Fibroblast of lung (primary cell): ENCODE measurements around the gene DHX35. TPM values are rescaled to one million over a fixed set of nuclear protein-coding genes. Genes with fewer than 3 reads are reported as not detected.

Experiments used
- DNase-seq, 2 donors: peaks; one replicate each; pipeline versions ENCODE4 v3.0.0 to v3.0.0-alpha.2; 2010; ENCODE audit warnings: low read depth in 2 of 2
- H2AFZ ChIP-seq: 2 replicates; pipeline ENCODE4 v1.5.1; 2012; ENCODE audit warnings: low read length, control low read depth, inconsistent platforms
- H3K27ac ChIP-seq: 2 replicates; pipeline ENCODE4 v1.5.1; 2011; ENCODE audit warnings: low read length, control low read depth; ENCODE audit not compliant: insufficient read depth
- H3K27me3 ChIP-seq: 2 replicates; pipeline ENCODE4 v1.5.1; 2011; ENCODE audit warnings: mild to moderate bottlenecking, low read length; ENCODE audit not compliant: control insufficient read depth, insufficient read depth
- H3K36me3 ChIP-seq: 2 replicates; pipeline ENCODE4 v1.5.1; 2011; ENCODE audit warnings: low read length; ENCODE audit not compliant: control insufficient read depth, insufficient read depth
- H3K4me1 ChIP-seq: 2 replicates; pipeline ENCODE4 v1.5.1; 2011; ENCODE audit warnings: low read length; ENCODE audit not compliant: control insufficient read depth, insufficient read depth; ENCODE audit errors: extremely low read depth
- H3K4me2 ChIP-seq: 2 replicates; pipeline ENCODE4 v1.5.1; 2011; ENCODE audit warnings: low read length, control low read depth; ENCODE audit not compliant: insufficient read depth; ENCODE audit errors: extremely low read depth
- H3K4me3 ChIP-seq, 4 experiments: fragments of 200-600 bp in 1 of 4; sonication (generic) in 1 of 4; replicated peaks in 1 of 4; 2 replicates each; pipeline ENCODE4 v1.5.1; 2011 to 2016; ENCODE audit warnings: low read length in 4 of 4, low read depth in 3 of 4, mild to moderate bottlenecking in 3 of 4, control low read depth in 2 of 4, inconsistent platforms in 1 of 4, mixed read lengths in 1 of 4; ENCODE audit not compliant: insufficient read depth in 1 of 4; ENCODE audit errors: control extremely low read depth in 1 of 4
- H3K79me2 ChIP-seq: 2 replicates; pipeline ENCODE4 v1.5.1; 2012; ENCODE audit warnings: mild to moderate bottlenecking, low read length, inconsistent platforms; ENCODE audit not compliant: control insufficient read depth, insufficient read depth
- H3K9ac ChIP-seq: 2 replicates; pipeline ENCODE4 v1.5.1; 2011; ENCODE audit warnings: mild to moderate bottlenecking, low read length, control low read depth; ENCODE audit not compliant: insufficient read depth
- H3K9me3 ChIP-seq: 2 replicates; pipeline ENCODE4 v1.5.1; 2012; ENCODE audit warnings: low read depth, low read length; ENCODE audit not compliant: control insufficient read depth, insufficient read depth
- H4K20me1 ChIP-seq: 2 replicates; pipeline ENCODE4 v1.5.1; 2011; ENCODE audit warnings: low read length; ENCODE audit not compliant: control insufficient read depth, insufficient read depth; ENCODE audit errors: extremely low read depth
- CTCF ChIP-seq, 2 donors: IDR thresholded peaks in 1 of 2; conservative IDR thresholded peaks in 1 of 2; 1 replicate in 1 of 2; 2 replicates in 1 of 2; pipeline ENCODE4 v1.5.1; 2011 to 2012; ENCODE audit warnings: low read length in 2 of 2, control low read depth in 1 of 2, inconsistent platforms in 1 of 2, low read depth in 1 of 2, mild to moderate bottlenecking in 1 of 2
- EZH2 ChIP-seq: IDR thresholded peaks from 2 replicates; pipeline ENCODE4 v1.5.1; 2012; ENCODE audit warnings: low read length, control low read depth, mild to moderate bottlenecking; ENCODE audit errors: missing control alignments
- polyA plus RNA-seq, 2 donors: library from polyadenylated mRNA; depleted of rRNA in 1 of 2; stranded (reverse) in 1 of 2; unstranded in 1 of 2; fragments of >200 nt; gene quantifications; 2 replicates each; pipeline ENCODE4 v1.2.1, GENCODE V29; 2011 to 2012; ENCODE audit warnings: missing spikeins in 1 of 2
- total RNA-seq: library from RNA; depleted of rRNA; stranded (reverse); fragments of >200 nt; gene quantifications from 2 replicates; pipeline ENCODE4 v1.2.1, GENCODE V29; 2014

DHX35 gene
- total and polyA plus RNA-seq, 2 donors (not counting 1 experiment from before 2014, with no cell fraction given) = 11.4 to 12.1 TPM

- Histone ChIP-seq H3K79me2 (no peaks in the 10 kb centered on the region), H3K4me1 (no peaks in the 10 kb centered on the region), H3K36me3 (no peaks in the 10 kb centered on the region), H3K4me3 (no peak overlapping the region), H4K20me1 (no peaks in the 10 kb centered on the region), H2AFZ (no peak overlapping the region), H3K9me3 (no peaks in the 10 kb centered on the region), H3K9ac (no peak overlapping the region), H3K27me3 (peaks cover 29% of the 10 kb centered on the region), H3K4me2 (no peak overlapping the region), H3K27ac (no peak overlapping the region)
- DNase-seq = no peak
- no peak for TF ChIP-seq CTCF (conservative IDR thresholded peaks at IDR 0.05 in 1 of 2, IDR thresholded peaks at IDR 0.05 in 1 of 2; ENCODE audit: low read depth in 1 of 2, low read length in 2 of 2)
- TF ChIP-seq EZH2 = no peak
Observed at GRCh38 chr20:38920411-38920810, 41.7 kb upstream of the DHX35 start.

GRCh38 chr20:38920851-38921250 lies 41.3 kb upstream of the DHX35 start:
- Histone ChIP-seq H3K9me3 (no peaks in the 10 kb centered on the region), H3K4me2 (no peak overlapping the region), H3K9ac (no peak overlapping the region), H3K27me3 (peaks cover 29% of the 10 kb centered on the region), H3K79me2 (no peaks in the 10 kb centered on the region), H3K4me3 (no peak overlapping the region), H3K4me1 (no peaks in the 10 kb centered on the region), H3K27ac (no peak overlapping the region), H2AFZ (no peak overlapping the region), H4K20me1 (no peaks in the 10 kb centered on the region), H3K36me3 (no peaks in the 10 kb centered on the region)
- no peak for TF ChIP-seq CTCF (conservative IDR thresholded peaks at IDR 0.05 in 1 of 2, IDR thresholded peaks at IDR 0.05 in 1 of 2; ENCODE audit: low read depth in 1 of 2, low read length in 2 of 2)
- TF ChIP-seq EZH2 = no peak
- DNase-seq = no peak

- Histone ChIP-seq H3K27ac (no peak overlapping the region), H3K79me2 (peaks cover 33% of the 10 kb centered on the region), H3K4me3 (no peak overlapping the region), H3K9ac (no peak overlapping the region), H3K4me2 (no peak overlapping the region), H3K9me3 (no peaks in the 10 kb centered on the region), H3K27me3 (peaks cover 20% of the 10 kb centered on the region), H4K20me1 (no peaks in the 10 kb centered on the region), H3K4me1 (peaks cover 8% of the 10 kb centered on the region), H2AFZ (no peak overlapping the region), H3K36me3 (no peaks in the 10 kb centered on the region)
- TF ChIP-seq CTCF (conservative IDR thresholded peaks at IDR 0.05 in 1 of 2, IDR thresholded peaks at IDR 0.05 in 1 of 2; ENCODE audit: low read depth in 1 of 2, low read length in 2 of 2) (no peak), EZH2 (no peak)
- no peak for DNase-seq
Observed at GRCh38 chr20:38924718-38925117, 37.4 kb upstream of the DHX35 start.
